Tibial artery (tissue), 4 donors: Measurements from ENCODE around the gene COLEC12.

Source experiments
- DNase-seq, 2 donors: peaks; one replicate each; pipeline ENCODE4 v3.0.0-alpha.2; 2019
- H3K27ac ChIP-seq, 2 donors: fragments of 200-600 bp; sonication (generic) in 1 of 2; 1 replicate in 1 of 2; 2 replicates in 1 of 2; pipeline ENCODE4 v1.5.1; 2018 to 2019; ENCODE audit warnings: mild to moderate bottlenecking in 1 of 2
- H3K27me3 ChIP-seq, 2 donors: fragments of 200-600 bp; sonication (generic) in 1 of 2; one replicate each; pipeline versions ENCODE4 v1.5.1 to v1.6.0; 2016 to 2019
- H3K36me3 ChIP-seq, 3 donors: fragments of 200-600 bp; sonication (generic) in 2 of 3; one replicate each; pipeline ENCODE4 v1.5.1; 2016 to 2019; ENCODE audit warnings: mild to moderate bottlenecking in 2 of 3
- H3K4me1 ChIP-seq, 4 donors: fragments of 200-600 bp; sonication (generic) in 2 of 4; 1 replicate in 3 of 4; 2 replicates in 1 of 4; pipeline ENCODE4 v1.5.1; 2016 to 2019
- H3K4me3 ChIP-seq, 2 donors: fragments of 200-600 bp; sonication (generic) in 1 of 2; 1 replicate in 1 of 2; 2 replicates in 1 of 2; pipeline ENCODE4 v1.5.1; 2018 to 2019; ENCODE audit warnings: mild to moderate bottlenecking in 2 of 2
- H3K9me3 ChIP-seq, 3 donors: fragments of 200-600 bp; sonication (generic) in 1 of 3; one replicate each; pipeline ENCODE4 v1.5.1; 2016 to 2019
- CTCF ChIP-seq, 2 experiments: fragments of 200-600 bp in 1 of 2; fragments of 450-650 bp in 1 of 2; IDR thresholded peaks; one replicate each; pipeline ENCODE4 v1.5.1; 2017 to 2019; ENCODE audit warnings: antibody characterized with exemption in 2 of 2, mild to moderate bottlenecking in 1 of 2, moderate library complexity in 1 of 2
- intact Hi-C: fragments of 100-400 bp; cut with DNase I; formaldehyde crosslinking; loops from one replicate; pipeline ENCODE4 v1.15.0; 2023; ENCODE audit warnings: low total_unique reads

COLEC12 gene

GRCh38 chr18:272650-273049 is 227.9 kb downstream of the COLEC12 start:
- intact Hi-C loops = no loop called here
- DNase-seq = no peak

GRCh38 chr18:269480-270095 is 230.9 kb downstream of the COLEC12 start:
- peaks cover 3 to 7% (median 4%) of the 10 kb centered on the region in 3 donors for H3K36me3 ChIP-seq
- intact Hi-C loops = no loop called here
- no peak for DNase-seq
- peak overlapping the region in 1 of 2 donors; percentile 84 for H3K4me3 ChIP-seq
- no peak overlapping the region for H3K27ac ChIP-seq
- no peaks in the 10 kb centered on the region for H3K27me3 ChIP-seq
- H3K9me3 ChIP-seq = no peaks in the 10 kb centered on the region
- no peak for TF ChIP-seq CTCF (IDR thresholded peaks at IDR 0.05)
- H3K4me1 ChIP-seq = peaks cover 0 to 25% (median 18%) of the 10 kb centered on the region in 4 donors

More at GRCh38 chr18:272650-273049, 227.9 kb downstream of the COLEC12 start:
- no peak overlapping the region for H3K27ac ChIP-seq
- TF ChIP-seq CTCF (IDR thresholded peaks at IDR 0.05) = no peak
- peaks cover 0 to under 1% (median 0%) of the 10 kb centered on the region in 3 donors for H3K9me3 ChIP-seq
- no peaks in the 10 kb centered on the region for H3K36me3 ChIP-seq
- H3K4me3 ChIP-seq = no peak overlapping the region
- peaks cover 0 to 8% (median 8%) of the 10 kb centered on the region in 4 donors for H3K4me1 ChIP-seq
- no peaks in the 10 kb centered on the region for H3K27me3 ChIP-seq

GRCh38 chr18:267688-268552 is 232.6 kb downstream of the COLEC12 start, which contains the start of gene THOC1:
THOC1 (minus strand) TSS chr18:268047; CDS start chr18:268019, 28 bp downstream.
- no peak for TF ChIP-seq CTCF (IDR thresholded peaks at IDR 0.05)
- Histone ChIP-seq H3K9me3 (no peaks in the 10 kb centered on the region), H3K27ac (peak within 1 kb of the TSS; percentile 86 to 90), H3K27me3 (no peaks in the 10 kb centered on the region), H3K36me3 (peaks cover 17 to 24% (median 21%) of the 10 kb centered on the region in 3 donors), H3K4me1 (peaks cover 0 to 25% (median 18%) of the 10 kb centered on the region in 4 donors), H3K4me3 (peak within 1 kb of the TSS; percentile 84 to 92)
- intact Hi-C loops = no loop called here
- peak; percentile 91 to 93 for DNase-seq

GRCh38 chr18:267380-267687 is 233.2 kb downstream of the COLEC12 start:
- H3K27ac ChIP-seq = peak overlapping the region; percentile 86 to 90
- no peaks in the 10 kb centered on the region for H3K9me3 ChIP-seq
- TF ChIP-seq CTCF (IDR thresholded peaks at IDR 0.05) = no peak
- H3K4me1 ChIP-seq = peaks cover 0 to 25% (median 18%) of the 10 kb centered on the region in 4 donors
- DNase-seq = no peak
- peak overlapping the region; percentile 84 to 92 for H3K4me3 ChIP-seq
- H3K27me3 ChIP-seq = no peaks in the 10 kb centered on the region
- intact Hi-C loops = no loop called here
- H3K36me3 ChIP-seq = peaks cover 17 to 30% (median 24%) of the 10 kb centered on the region in 3 donors
